ENCODE data around the gene RUNX1.

Gene RUNX1

DNA sequence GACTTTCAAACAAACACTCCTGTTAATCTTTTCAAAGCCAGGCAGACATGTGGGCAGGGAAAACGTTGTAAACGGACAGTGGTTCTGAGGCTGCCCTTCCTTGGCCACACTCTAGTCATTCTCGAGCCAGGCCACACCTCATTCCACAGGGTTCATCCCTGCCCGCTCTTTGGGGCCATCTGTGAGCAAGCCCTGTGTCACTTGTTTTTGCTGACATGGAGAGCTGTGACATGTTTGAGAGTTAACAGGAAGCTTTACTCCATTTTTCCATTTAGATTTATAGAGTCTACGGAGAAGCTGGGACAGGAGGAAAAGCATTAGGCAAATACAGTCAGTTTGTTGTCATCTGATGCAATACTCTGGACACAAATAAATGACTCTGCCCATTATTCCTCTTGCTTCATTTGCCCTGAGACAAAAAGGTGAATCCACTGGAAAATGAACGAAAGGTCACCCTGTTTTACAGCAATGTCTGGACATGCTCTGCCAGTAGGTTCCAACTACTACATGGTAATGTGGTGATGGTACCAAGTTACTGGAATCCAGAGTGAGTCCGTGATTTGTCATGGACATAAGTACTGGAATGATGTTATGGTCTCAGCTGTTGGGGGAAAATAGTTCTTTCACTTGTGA, 253.4 kb downstream of the RUNX1 start:
- no peak for DNase-seq

DNA sequence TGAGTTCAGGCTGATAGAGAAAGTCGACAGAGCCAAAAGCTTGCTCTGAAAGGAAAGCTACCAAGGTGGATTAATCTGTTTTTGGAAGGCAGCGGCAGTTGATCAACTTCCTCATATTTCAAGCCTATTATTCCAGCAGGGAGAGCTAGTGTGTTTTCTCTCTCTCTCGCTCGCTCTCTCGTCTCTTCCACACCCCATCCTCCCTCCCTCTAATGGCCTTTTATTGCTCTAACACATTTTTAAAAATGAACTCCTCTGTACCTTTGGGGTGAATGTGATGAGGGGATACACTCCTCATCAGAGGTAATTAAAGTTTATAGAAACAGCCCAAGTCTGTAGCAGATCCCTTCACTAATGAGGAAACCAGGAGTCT, 253.9 kb downstream of the RUNX1 start:
- no peak for DNase-seq

DNA sequence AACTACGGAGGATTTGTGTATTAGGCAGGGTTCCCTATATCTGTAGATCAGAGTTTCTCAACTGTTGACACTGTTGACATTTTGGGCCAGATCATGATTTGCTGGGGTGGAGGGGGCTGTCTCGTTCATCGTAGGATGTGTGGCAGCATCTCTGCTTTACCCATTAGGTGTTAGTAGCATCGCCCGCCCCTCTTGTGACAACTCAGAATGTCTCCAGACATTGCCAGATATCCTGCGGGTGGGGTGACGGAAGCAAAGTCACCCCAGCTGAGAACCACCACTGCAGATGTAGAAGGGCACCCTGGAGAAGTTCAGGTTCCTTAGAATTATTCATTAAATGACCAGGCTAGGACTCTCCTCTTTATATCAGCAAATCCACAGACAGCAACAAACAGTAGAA, 254.4 kb downstream of the RUNX1 start:
- DNase-seq = no peak

DNA sequence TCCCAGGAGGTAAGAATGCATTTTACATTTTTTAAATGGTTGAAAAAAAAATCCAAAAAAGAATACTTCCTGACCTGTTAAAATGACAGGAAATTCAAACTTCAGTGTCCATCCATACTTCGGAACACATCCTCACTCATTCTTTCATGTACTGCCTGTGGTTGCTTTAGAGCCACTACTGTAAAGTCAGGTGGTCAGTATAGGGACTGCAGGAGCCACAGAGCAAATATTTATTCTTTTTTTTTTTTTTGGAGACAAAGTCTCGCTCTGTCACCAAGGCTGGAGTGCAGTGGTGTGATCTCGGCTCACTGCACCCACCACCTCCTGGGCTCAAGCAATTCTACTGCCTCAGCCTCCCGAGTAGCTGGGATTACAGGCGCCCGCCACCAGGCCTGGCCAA, 255.6 kb downstream of the RUNX1 start:
- DNase-seq = no peak

DNA sequence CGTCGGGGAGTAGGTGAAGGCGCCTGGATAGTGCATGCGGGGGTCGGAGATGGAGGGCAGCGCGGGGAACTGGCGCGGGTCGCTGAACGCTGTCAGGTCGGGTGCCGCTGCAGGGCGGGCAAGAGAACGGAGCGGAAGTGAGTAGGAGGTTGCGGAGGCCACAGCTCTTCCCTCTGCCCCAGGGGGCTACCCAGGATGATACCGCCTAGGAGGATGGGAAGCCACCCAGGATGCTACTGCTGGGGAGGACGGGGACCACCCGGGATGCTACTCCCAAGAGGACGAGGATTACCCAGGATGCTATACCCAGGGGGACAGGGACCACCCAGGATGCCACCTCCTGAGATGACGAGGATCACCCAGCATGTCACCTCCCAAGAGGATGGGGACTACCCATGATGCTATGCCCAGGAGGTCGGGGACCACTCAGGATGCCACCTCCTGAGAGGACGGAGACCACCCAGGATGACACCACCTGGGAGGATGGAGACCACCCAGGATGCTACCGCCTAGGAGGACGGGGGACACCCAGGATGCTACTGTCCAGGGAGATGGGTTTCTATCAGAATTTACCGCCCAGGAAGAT, 256.5 kb downstream of the RUNX1 start:
- no peak for DNase-seq

DNA sequence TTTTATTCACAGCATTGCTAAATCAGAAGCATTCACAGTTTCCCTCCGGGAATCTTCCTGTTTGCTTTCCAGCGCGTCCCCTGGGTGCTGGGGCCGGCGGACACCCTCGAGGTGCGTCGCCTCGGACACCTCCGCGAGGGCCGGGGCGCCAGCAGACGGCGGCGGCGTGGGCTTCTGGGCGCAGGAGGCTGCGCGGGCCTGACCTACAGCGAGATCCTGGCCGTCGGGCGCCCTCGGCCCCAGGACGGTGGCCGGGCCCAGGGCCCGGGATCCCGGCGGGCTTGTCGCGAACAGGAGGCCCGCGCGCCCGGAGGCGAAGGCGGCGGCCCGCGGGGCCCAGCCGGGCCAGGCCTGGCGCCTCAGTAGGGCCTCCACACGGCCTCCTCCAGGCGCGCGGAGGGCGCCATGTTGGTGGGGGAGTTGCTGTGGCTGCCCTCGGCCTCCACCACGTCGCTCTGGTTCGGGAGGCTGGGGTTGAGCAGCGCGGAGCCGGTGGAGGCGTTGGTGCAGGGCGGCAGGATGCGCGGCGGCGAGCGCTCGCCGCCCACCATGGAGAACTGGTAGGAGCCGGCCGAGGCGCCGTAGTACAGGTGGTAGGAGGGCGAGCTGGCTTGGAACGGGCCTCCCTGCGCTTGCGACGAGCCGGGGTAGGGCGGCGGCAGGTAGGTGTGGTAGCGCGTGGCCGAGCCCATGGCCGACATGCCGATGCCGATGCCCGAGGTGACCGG, 257.2 kb downstream of the RUNX1 start:
- no peak for DNase-seq

DNA sequence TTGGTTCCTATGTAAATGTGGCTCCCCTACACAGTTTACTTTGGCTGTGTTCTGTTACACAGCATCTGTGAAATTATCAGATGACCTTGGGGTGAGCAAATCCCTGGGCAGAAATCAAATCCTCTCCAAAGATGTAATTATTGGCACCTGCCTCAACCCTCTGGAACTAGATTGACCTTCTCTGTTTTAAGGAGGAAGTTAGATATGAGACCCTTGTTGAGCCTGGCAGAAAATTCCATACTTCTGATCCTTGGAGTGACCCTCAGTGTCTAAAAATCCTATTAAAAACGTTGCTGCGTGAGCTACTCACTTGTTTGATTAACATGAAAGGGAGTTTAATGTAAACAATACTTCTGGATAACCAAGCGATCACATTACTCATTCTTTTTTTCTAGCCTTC, 258.3 kb downstream of the RUNX1 start:
- DNase-seq = no peak

DNA sequence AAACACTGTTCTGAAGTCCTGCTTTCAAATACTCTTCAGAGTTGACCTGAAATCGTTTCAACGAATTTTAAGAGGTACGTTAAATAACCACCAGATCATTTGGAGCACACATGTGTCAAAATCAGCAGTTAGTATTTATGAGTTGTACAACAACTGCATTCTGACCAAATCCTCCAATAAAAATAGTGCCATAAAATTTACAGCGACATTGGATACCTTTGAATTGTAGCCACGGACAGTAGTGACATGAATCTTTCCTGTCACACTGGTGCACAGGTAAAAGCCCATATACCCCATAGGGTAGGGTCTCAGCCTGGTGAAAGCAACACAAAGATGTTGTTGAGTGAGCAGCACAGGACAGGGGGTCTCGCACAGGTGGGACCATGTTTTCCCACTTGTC, 258.8 kb downstream of the RUNX1 start:
- no peak for DNase-seq

DNA sequence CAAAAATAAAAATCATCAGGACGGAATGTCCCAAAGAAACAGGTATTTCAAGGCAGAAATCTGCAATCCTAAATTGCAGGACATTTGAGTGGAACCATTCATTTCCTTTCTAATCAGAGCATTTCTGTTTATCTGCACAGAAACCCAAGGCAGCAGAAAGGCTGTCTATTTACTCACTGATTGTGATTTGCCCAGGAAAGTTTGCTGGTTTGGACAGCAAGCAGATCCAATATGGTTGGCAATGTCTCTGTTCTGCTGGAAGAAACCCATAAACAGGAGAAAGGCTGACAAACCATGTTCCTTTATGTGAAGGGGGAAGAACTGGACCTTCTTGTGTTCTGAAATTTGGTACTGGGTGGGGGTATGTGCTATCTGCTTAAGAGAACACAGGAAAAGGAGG, 260.2 kb downstream of the RUNX1 start:
- no peak for DNase-seq

DNA sequence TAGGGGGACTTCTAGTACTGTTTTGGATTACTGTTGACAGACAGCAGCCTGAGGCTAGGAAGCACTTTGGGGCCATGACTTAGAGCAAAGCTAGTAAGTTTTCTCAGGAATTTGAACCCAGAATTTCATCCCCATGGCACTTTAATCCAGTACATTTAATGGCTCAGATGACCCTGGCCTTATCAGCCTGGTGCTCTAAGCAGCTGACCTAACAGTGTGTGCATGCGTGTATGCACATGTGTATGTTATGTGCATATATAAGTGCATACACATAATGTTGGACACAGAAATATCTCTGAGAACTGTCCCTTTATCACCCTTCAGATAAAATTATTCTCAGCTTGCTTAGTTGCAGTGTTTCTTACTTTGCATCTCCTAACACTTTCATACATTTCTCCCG, 265.3 kb downstream of the RUNX1 start:
- DNase-seq = no peak

DNA sequence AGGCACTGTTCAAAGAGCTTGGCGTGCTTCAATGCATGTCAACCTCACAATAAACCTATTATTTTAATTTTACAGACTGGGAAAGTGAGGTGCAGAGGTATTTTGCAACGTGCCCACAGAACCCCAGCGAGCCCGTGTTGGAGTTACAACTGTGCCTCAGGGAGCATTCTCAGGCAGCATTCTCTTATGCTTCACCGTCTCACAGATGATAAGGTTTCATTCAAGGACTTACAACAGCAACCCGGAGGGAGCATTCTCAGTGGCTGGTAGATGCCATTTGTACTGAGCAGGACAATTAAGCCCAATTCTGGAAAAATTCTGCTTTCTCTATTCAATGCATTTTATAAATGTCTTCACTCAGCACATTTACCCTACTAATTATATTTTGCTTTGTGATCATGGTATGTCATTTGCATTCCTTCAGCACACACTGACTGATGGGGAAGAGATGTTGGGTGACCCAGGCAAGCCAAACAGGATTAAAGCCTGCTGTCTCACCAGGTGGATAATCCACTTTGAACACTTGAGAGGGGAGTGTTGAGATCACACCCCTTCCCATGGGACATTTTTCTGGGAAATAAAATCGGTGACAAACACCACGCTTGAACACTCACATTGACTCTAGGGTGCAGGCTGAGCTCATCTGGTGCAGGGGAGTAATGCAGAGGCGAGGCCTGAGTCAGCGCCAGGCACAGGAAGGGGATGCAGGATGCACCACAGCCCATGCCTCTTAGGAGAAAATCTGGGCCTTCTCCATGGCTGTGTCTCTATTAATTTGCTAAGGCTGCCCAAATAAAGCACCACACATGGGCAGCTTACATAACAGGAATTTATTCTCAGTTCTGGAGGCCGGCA, 266.4 kb downstream of the RUNX1 start:
- no peak for DNase-seq

DNA sequence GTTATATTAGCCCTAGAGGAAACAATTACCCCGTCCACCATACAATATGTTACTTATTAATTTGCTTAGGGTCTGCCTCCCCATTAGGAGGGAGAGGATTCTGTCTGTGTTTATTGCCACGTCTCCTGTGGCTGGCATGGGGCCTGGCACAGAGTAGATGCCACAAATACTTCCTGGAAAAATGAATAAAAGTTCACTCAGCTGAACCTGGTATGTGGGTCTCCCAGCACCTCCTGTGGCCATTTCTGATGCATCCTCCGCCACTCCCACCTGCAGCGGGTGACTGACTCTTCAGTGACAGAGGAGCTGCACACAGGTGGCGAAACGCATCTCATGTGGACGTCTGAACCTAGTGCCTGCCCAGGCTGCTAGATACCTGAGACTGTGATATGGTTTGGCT, 267.6 kb downstream of the RUNX1 start:
- DNase-seq = no peak

DNA sequence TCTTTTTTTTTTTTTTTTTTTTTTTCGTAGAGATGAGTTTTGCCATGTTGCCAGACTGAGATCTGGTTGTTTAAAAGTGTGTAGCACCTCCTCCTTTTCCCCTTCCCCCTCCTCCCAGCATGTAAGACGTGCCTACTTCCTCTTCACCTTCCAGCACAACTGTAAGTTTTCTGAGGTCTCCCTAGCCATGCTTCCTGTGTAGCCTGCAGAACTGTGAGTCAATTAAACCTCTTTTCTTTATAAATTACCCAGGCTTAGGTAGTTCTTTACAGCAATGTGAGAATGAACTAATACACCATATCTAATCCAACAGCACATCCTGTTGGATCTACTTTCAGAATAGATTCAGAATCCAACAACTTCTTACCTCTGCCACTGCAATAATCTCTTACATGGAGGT, 269.2 kb downstream of the RUNX1 start:
- no peak for DNase-seq

DNA sequence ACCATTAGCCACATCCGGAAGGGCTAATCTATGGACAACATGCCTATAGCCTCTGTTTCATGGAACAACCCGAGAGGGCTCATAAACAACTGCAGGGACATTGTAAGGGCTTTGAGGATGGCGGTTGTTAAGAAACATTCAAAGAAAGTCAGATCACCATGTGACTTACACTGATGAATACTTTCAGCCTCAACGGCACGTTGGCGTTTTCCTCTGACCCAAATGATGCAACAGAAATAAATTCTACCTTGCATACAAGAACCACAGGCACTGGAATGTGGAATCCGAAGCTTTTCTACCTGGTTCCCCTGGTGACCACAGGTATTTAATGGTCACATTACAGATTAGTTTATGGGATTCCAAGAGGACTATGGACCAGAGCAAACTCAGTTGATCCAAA, 273.3 kb downstream of the RUNX1 start:
- DNase-seq = no peak

DNA sequence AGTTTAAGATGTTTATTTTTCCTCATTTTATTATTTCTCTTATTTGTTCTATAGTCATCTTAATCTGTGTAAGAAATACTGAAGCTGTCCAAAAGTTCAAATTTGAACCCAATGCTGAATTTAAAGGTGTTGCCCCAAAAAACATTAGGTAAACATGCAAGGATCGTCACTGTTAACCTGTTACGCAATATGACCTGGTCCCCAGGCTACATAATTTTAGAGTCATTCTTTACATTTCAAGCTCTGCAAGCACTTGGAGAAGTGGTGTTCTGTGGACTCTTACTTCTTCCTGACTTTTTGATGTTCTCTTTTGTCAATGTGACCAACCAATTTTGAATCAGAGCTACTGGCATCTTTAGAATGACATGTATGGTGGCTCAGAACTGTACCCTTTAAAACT, 274.4 kb downstream of the RUNX1 start:
- DNase-seq = no peak

DNA sequence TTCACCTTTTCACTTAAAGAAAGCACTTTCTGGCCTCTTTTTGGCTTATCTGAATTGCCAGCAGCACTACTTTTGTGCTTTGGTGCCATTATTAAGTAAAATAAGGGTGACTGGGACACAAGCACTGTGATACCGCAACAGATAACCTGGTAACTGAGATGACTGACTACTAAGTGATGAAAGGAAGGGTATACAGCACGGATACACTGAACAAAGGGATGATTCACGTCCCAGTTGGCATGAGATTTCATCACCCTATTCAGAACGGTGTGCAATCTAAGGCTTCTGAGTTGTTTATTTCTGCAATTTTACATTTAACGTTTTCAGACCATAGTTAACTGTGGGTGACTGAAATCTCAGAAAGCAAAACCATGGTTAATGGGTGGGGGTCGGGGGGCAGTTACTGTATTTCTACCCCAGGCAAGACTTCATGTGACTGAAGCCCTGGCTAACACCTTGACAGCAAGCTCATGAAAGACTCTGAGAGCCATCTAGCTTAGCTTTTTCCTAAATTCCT, 277.5 kb downstream of the RUNX1 start:
- no peak for DNase-seq

DNA sequence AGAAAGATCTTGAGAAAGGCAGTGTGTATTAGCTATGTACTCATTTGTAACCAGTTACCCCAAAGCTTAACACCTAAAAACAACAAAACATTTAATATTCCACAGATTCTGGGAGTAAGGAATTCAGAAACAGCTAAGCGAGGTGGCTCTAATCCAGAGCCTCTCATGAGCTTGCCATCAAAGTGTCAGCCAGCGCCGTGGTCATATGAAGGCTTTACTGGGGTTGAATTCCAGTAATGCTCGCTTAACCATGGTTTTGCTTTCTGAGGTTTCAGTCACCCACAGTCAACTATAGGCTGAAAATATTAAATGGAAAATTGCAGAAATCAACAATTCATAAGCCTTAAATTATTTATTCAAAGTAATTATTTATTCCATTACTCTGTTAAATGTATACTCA, 278.5 kb downstream of the RUNX1 start:
- no peak for DNase-seq

DNA sequence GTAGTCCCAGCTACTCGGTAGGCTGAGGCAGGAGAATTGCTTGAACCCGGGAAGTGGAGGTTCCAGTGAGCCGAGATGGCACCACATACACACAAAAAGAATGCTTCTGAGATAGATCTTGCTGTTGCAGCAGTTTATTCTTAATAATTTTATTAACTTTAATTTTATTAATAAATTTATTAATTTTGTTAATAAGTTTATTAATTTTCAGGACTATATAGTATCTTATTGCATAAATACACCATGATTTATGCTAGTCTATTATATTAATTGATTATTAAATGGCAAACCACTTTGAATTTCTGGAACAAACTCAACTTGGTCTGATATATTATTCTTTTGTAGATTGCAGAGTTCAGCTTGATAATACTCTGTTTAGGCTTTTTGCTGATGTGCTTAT, 280.8 kb downstream of the RUNX1 start:
- no peak for DNase-seq

DNA sequence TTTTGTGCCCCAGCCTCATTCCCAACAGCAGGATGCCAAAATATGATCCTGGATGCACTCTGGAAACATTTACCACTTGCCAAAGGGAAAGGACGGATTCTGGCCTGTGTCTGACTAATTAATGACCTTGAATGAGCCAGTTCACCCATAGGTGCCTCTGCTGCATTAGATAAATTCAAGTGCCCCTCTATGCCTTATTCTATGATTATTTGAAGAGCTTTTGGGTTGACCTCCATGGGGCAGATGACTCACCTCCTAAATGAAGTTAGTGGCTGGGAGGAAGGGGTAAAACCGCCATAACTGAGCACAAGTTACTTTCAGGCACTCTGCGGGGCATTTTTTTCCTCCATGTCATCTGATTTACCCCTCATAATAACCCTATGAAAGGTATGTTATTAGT, 282.2 kb downstream of the RUNX1 start:
- no peak for DNase-seq

DNA sequence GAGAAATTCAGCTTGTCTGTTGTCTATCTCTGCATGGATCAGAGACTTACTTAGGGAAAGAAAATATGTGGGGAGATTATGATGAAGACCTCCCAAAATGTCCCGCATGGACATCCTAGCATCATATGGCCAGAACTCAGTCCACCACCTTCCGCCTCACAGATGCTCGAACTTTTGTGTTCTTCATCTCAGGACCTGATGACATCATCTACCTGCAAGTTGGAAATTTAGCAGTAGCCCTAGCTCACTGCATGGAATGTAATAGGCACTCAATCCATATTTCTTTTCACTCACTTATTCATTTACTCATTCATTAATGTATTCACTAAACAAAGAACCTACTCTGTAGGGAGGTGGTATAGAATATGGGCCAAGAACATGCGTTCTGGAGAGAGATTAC, 283.5 kb downstream of the RUNX1 start:
- no peak for DNase-seq

DNA sequence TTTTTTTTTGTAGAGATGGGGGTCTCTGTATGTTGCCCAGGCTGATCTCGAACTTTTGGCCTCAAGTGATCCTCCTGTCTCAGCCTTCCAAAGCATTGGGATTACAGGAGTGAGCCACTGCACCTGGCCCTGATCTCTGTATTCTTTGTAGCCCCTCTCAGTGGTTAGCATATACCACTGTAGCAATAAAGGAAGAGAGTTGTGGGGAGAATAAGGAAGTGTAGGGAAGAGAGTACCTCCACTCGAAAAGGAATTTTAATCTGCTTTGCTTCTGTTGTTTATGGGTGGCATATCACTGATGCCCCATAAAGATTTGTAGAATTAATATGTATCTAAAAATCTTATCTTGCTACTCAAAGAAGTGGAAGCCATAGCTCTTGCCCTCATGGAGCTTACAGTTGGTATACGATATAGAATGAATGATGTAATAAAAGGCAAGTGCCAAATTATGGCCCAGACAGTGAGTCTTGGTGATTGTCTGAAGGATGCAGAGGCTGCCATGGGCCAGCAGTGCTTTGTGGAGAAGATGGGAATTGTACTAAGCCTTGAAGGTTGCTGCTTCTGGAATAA, 284.3 kb downstream of the RUNX1 start:
- no peak for DNase-seq

DNA sequence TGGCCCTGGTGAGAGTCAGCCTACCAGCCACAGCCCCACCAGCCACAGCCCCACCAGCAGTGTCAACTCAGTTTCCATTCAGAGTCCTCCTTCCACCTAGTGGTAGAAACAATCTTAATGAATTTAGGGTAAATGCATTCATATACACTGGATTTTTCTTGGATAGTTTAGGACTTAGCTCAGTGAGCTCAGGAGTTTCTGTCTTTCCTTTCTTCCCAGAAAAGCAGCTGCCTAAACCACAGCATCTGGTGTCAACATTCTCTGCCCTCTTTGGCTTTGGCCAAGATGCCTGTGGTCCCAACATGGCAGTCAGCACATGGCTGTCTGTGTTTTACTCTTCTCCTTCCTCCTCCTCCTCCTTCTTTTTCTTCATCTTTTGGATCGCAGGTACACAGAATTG, 286.3 kb downstream of the RUNX1 start:
- no peak for DNase-seq

DNA sequence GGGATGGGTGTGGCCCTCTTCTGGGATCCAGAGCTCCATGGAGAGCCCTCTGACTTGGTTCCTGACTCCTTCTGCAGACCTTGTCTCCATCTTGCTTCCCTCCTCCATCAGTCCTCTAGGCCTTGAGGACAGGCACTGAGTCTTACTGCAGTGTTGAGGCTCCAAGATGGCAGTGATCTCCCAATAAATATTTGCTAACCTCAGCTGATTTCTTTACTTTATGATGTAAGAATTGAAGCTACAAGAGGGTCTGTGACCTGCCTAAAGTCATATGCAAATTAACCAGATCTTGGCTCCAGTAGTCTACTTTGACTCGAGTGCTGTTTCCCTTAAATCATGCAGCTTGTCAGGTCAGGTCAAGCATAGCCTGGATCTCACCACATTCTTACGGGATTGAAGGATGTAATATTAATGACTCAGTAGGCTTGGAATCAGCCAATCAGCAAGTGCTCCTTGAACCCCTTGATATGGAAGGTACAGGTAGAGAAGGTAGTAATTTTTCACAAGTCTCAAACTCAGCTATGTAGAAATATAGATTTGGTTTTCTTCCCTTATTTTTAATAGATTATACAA, 287.3 kb downstream of the RUNX1 start:
- DNase-seq = no peak
